ENCODE results near the gene AATF. TPM values are rescaled to one million over a fixed set of nuclear protein-coding genes. Genes with fewer than 3 reads are reported as not detected.

Gene AATF
- total and polyA plus RNA-seq, 9 of the 15 experiments (the other 6 are each of a cell fraction or from before 2014, with no cell fraction given), result 34.5 to 133 (median 90.1) TPM

DNA sequence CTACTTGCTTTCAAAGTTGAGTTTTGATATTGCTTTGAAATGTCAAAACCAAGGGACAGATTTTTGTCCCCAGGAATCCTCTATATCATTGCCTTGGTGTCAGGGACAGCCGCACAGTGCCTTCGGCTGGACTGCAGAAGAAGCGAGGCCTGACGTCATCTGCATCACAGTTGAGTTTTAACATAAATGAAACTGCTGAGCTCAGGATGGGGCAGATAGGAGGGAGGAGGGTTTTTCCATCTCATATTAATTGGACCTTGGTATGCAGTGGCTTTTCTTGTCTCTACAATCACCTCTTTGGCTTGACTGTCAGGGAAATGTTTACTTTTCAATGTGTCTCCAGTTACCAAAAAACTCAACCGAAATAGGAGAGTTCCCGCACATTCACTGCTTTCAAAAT is 111.3 kb downstream of the AATF start (continued):
- TF ChIP-seq JUND (IDR thresholded peaks at IDR 0.05; ENCODE audit: borderline replicate concordance, low read depth, low read length) (peak; percentile 11; the same call in 1 of the 2 replicates), JUND (tag; IDR thresholded peaks at IDR 0.05; ENCODE audit: borderline replicate concordance, low read depth, low read length) (no peak), HDAC6 (IDR thresholded peaks at IDR 0.05; ENCODE audit: low read depth, low read length) (no peak), ZNF717 (CRISPR knock-in tag; IDR thresholded peaks at IDR 0.05) (no peak), SIN3A (IDR thresholded peaks at IDR 0.05; ENCODE audit: borderline replicate concordance in 2 of 2, control insufficient read depth in 1 of 2, low read depth in 2 of 2, low read length in 2 of 2) (no peak), ZNF311 (CRISPR knock-in tag; IDR thresholded peaks at IDR 0.05) (no peak), EP300 (IDR thresholded peaks at IDR 0.05; ENCODE audit: low read length) (no peak)
- TF ChIP-seq, protein P1, sequence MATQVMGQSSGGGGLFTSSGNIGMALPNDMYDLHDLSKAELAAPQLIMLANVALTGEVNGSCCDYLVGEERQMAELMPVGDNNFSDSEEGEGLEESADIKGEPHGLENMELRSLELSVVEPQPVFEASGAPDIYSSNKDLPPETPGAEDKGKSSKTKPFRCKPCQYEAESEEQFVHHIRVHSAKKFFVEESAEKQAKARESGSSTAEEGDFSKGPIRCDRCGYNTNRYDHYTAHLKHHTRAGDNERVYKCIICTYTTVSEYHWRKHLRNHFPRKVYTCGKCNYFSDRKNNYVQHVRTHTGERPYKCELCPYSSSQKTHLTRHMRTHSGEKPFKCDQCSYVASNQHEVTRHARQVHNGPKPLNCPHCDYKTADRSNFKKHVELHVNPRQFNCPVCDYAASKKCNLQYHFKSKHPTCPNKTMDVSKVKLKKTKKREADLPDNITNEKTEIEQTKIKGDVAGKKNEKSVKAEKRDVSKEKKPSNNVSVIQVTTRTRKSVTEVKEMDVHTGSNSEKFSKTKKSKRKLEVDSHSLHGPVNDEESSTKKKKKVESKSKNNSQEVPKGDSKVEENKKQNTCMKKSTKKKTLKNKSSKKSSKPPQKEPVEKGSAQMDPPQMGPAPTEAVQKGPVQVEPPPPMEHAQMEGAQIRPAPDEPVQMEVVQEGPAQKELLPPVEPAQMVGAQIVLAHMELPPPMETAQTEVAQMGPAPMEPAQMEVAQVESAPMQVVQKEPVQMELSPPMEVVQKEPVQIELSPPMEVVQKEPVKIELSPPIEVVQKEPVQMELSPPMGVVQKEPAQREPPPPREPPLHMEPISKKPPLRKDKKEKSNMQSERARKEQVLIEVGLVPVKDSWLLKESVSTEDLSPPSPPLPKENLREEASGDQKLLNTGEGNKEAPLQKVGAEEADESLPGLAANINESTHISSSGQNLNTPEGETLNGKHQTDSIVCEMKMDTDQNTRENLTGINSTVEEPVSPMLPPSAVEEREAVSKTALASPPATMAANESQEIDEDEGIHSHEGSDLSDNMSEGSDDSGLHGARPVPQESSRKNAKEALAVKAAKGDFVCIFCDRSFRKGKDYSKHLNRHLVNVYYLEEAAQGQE (IDR thresholded peaks at IDR 0.05; ENCODE audit: borderline replicate concordance), result 0 out of 2 replicates have a peak, but pooled peaks have one; percentile 15
- TF ChIP-seq, protein P1 (CRISPR knock-in tag; IDR thresholded peaks at IDR 0.05; ENCODE audit: low read depth), result no peak
- TF ChIP-seq, protein P2, sequence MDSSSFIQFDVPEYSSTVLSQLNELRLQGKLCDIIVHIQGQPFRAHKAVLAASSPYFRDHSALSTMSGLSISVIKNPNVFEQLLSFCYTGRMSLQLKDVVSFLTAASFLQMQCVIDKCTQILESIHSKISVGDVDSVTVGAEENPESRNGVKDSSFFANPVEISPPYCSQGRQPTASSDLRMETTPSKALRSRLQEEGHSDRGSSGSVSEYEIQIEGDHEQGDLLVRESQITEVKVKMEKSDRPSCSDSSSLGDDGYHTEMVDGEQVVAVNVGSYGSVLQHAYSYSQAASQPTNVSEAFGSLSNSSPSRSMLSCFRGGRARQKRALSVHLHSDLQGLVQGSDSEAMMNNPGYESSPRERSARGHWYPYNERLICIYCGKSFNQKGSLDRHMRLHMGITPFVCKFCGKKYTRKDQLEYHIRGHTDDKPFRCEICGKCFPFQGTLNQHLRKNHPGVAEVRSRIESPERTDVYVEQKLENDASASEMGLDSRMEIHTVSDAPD (CRISPR knock-in tag; IDR thresholded peaks at IDR 0.05), result no peak
- TF ChIP-seq, protein P3, sequence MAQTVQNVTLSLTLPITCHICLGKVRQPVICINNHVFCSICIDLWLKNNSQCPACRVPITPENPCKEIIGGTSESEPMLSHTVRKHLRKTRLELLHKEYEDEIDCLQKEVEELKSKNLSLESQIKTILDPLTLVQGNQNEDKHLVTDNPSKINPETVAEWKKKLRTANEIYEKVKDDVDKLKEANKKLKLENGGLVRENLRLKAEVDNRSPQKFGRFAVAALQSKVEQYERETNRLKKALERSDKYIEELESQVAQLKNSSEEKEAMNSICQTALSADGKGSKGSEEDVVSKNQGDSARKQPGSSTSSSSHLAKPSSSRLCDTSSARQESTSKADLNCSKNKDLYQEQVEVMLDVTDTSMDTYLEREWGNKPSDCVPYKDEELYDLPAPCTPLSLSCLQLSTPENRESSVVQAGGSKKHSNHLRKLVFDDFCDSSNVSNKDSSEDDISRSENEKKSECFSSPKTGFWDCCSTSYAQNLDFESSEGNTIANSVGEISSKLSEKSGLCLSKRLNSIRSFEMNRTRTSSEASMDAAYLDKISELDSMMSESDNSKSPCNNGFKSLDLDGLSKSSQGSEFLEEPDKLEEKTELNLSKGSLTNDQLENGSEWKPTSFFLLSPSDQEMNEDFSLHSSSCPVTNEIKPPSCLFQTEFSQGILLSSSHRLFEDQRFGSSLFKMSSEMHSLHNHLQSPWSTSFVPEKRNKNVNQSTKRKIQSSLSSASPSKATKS (CRISPR knock-in tag; IDR thresholded peaks at IDR 0.05), result no peak
- TF ChIP-seq, protein P4, sequence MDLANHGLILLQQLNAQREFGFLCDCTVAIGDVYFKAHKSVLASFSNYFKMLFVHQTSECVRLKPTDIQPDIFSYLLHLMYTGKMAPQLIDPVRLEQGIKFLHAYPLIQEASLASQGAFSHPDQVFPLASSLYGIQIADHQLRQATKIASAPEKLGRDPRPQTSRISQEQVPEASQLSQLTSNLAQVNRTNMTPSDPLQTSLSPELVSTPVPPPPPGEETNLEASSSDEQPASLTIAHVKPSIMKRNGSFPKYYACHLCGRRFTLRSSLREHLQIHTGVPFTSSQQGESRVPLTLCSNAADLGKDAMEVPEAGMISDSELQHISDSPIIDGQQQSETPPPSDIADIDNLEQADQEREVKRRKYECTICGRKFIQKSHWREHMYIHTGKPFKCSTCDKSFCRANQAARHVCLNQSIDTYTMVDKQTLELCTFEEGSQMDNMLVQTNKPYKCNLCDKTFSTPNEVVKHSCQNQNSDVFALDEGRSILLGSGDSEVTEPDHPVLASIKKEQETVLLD (IDR thresholded peaks at IDR 0.05), result no peak
- TF ChIP-seq, protein P5, sequence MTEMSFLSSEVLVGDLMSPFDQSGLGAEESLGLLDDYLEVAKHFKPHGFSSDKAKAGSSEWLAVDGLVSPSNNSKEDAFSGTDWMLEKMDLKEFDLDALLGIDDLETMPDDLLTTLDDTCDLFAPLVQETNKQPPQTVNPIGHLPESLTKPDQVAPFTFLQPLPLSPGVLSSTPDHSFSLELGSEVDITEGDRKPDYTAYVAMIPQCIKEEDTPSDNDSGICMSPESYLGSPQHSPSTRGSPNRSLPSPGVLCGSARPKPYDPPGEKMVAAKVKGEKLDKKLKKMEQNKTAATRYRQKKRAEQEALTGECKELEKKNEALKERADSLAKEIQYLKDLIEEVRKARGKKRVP (CRISPR knock-in tag; IDR thresholded peaks at IDR 0.05), result no peak
